Measurements from ENCODE around the gene NOL12. TPM values are rescaled to one million over a fixed set of nuclear protein-coding genes. Genes with fewer than 3 reads are reported as not detected.

NOL12 gene, protein sequence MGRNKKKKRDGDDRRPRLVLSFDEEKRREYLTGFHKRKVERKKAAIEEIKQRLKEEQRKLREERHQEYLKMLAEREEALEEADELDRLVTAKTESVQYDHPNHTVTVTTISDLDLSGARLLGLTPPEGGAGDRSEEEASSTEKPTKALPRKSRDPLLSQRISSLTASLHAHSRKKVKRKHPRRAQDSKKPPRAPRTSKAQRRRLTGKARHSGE
- 10 to 100 TPM; 53.6 to 57.2 TPM for total RNA-seq
- 38.3 TPM for polyA plus RNA-seq

DNA sequence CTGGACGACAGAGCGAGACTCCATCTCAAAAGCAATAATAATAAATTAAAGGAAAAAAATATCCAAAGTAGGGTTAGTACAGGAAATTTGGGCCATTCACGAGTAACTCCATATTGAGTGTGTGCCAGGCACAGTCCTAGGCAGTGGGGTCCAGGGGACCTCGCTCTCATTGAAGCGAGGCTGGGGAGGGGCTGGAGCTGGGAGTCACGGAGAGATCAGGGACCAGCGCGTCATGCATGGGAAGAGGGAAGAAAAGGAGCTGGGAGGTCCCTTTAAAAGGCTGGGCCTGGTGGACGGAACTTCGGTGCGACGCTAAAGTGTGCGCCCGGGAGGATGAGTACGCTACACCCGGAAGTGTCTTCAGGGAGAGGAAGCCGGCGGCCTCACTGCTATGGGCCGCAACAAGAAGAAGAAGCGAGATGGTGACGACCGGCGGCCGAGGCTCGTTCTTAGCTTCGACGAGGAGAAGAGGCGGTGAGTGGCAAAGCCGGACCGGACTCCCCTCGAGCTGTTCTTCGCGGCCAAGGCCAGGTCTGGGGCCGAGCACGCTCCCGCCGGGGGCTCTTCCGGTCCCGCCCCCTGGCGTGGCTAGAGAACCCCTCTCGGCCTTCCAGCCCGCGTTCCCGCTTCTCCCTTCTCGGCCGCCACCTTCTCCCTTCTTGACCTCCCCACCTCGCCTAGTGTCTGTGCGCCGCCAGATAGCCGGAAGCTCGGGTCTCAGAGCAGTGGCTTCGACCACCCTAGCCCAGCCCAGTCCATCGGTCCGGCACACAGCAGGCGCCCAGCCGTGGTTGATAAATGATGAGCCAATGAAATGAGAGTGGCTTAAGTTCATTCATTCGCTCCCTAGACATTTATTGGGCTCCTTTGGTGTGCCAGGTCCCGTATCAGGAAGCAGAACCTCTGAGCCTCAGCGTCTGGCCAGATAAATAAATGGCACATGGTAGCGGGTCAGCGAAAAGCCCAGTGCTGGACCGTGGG lies at the start of gene NOL12:
Gene NOL12, plus strand, starts transcription at position 342 of the 981 bp plus-strand sequence. Its CDS starts 50 bp downstream, at position 392.
- peak within 1 kb of the TSS; percentile 88 for H3K4me3 ChIP-seq (ENCODE audit: low read length)

DNA sequence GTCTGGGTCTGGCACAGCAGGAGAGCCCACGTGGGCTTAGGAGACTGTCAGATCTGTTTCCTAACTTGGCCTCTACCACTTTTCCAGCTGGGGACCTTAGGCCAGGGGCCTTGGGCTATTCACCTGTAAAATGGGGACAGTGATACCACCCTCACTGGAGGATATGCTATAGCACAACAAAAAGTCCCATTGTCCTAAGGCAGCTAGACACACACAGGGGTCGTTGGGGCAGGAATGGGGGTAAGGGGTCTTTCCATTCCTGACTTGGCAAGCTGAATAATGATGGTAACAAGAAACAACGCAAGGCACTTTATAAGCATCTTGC lies 49.2 kb upstream of the NOL12 start:
- no peaks in the 10 kb centered on the region for H3K27me3 ChIP-seq (ENCODE audit: insufficient read depth, low read length, poor library complexity, severe bottlenecking)
- Mint-ChIP-seq H3K4me1 (peaks cover 61 to 90% (median 69%) of the 10 kb centered on the region in 3 donors), H3K27ac (peak overlapping the region; percentile 77 to 97 (median 87)), H3K36me3 (peaks cover 0 to 17% (median 0%) of the 10 kb centered on the region in 3 donors), H3K4me3 (peak overlapping the region; percentile 47 to 99 (median 82)), H3K9me3 (no peaks in the 10 kb centered on the region), H3K27me3 (no peaks in the 10 kb centered on the region)
- DNase-seq = no peak
- POLR2A ChIA-PET = interaction anchor here (0.5 to 4.2 kb wide), 7 partner anchors 9 to 679 kb away, joined by 3 to 25 read pairs (median 4); partner anchors contain the start of gene PDXP
- H3K9me3 ChIP-seq (ENCODE audit: low read length) = no peaks in the 10 kb centered on the region
- peaks cover 3% of the 10 kb centered on the region for H3K36me3 ChIP-seq (ENCODE audit: insufficient read depth, low read length)
- CTCF ChIA-PET = interaction anchor here (0.6 to 16.3 kb wide), 10 partner anchors 7 to 199 kb away, joined by 3 to 375 read pairs (median 6); partner anchors contain the start of genes GGA1, LGALS1, NOL12 and PDXP
- peaks cover 80% of the 10 kb centered on the region for H3K4me1 ChIP-seq (ENCODE audit: insufficient read depth, low read length)
- peak overlapping the region; percentile 9 for H3K4me3 ChIP-seq (ENCODE audit: low read length)
- peak overlapping the region; percentile 31 for H3K27ac ChIP-seq (ENCODE audit: low read depth, low read length)

More for the DNA sequence above, at the start of gene NOL12:
- Mint-ChIP-seq H3K9me3 (no peaks in the 10 kb centered on the region), H3K27ac (peak within 1 kb of the TSS; percentile 32 to 100 (median 96)), H3K36me3 (peaks cover 0 to 41% (median 0%) of the 10 kb centered on the region in 3 donors), H3K4me1 (peaks cover 26 to 38% (median 34%) of the 10 kb centered on the region in 3 donors), H3K27me3 (peaks cover 0 to 1% of the 10 kb centered on the region in 2 donors), H3K4me3 (peak within 1 kb of the TSS; percentile 83 to 97 (median 94))
- POLR2A ChIA-PET = interaction anchor here (1.0 to 2.3 kb wide), 6 partner anchors 9 to 78 kb away, joined by 3 to 12 read pairs (median 6); partner anchors contain the start of genes GGA1 and PDXP
- peaks cover 21% of the 10 kb centered on the region for H3K4me1 ChIP-seq (ENCODE audit: insufficient read depth, low read length)
- H3K9me3 ChIP-seq (ENCODE audit: low read length) = no peaks in the 10 kb centered on the region
- H3K36me3 ChIP-seq (ENCODE audit: insufficient read depth, low read length) = peaks cover 28% of the 10 kb centered on the region
- DNase-seq = peak; percentile 62 to 84 (median 74)
- CTCF ChIA-PET = interaction anchor here (0.5 to 16.7 kb wide), 10 partner anchors 9 to 79 kb away, joined by 3 to 375 read pairs (median 6); partner anchors contain the start of genes GGA1, LGALS1 and SH3BP1
- H3K27me3 ChIP-seq (ENCODE audit: insufficient read depth, low read length, poor library complexity, severe bottlenecking) = no peaks in the 10 kb centered on the region
- H3K27ac ChIP-seq (ENCODE audit: low read depth, low read length) = peak within 1 kb of the TSS; percentile 83

DNA sequence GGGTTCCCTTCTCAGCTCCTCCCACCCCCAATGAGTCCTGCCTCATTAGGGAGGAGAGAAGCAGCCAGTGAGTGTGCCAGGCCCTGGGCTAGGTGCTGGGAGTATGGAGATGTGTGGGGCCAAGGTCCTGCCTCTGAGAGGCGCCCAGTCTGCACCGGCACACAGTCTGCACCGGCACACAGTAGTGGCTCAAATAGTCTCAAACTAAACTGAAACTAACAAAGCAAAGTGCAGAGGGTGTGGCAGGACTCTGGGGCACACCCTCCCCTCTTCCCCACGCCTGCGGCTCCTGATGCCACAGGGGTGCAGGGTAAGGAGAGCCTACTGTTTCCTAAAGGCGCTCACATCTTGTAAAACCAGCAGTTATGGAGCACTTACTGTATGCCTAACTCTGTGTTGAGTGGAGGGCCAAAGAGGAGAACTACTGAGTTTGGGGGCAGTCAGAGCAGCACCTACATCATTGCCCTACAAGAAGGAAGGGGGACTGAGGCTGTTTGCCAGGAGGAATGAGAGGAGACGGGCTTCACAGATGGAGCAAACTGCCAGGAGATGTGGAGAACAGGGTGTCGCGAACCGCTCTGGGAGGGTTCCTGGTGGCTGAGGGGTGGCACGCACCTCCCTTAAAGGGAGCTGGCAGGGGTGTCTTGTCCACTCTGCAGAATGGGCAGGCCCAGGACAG lies 47.6 kb upstream of the NOL12 start:
- Histone ChIP-seq H3K4me1 (ENCODE audit: insufficient read depth, low read length) (peaks cover 80% of the 10 kb centered on the region), H3K27ac (ENCODE audit: low read depth, low read length) (peak overlapping the region; percentile 41), H3K9me3 (ENCODE audit: low read length) (no peaks in the 10 kb centered on the region), H3K27me3 (ENCODE audit: insufficient read depth, low read length, poor library complexity, severe bottlenecking) (no peaks in the 10 kb centered on the region), H3K36me3 (ENCODE audit: insufficient read depth, low read length) (peaks cover 19% of the 10 kb centered on the region), H3K4me3 (ENCODE audit: low read length) (peak overlapping the region; percentile 94)
- H3K4me3 Mint-ChIP-seq = peak overlapping the region; percentile 85 to 99 (median 97)
- peak overlapping the region; percentile 76 to 97 (median 84) for H3K27ac Mint-ChIP-seq
- H3K36me3 Mint-ChIP-seq = peaks cover 0 to 31% (median 4%) of the 10 kb centered on the region in 3 donors
- peak in 3 of 5 donors; percentile 32 to 47 (median 46) for DNase-seq
- ChIA-PET POLR2A (interaction anchor here (0.7 to 4.2 kb wide), 3 partner anchors 11 to 20 kb away, joined by 3 to 25 read pairs (median 13); partner anchors contain the start of gene PDXP), CTCF (interaction anchor here (0.7 to 16.3 kb wide), 9 partner anchors 9 to 46 kb away, joined by 3 to 375 read pairs (median 6); partner anchors contain the start of genes GGA1, LGALS1, NOL12 and PDXP)
- peaks cover 61 to 90% (median 67%) of the 10 kb centered on the region in 3 donors for H3K4me1 Mint-ChIP-seq
- H3K27me3 Mint-ChIP-seq = no peaks in the 10 kb centered on the region
- no peaks in the 10 kb centered on the region for H3K9me3 Mint-ChIP-seq

DNA sequence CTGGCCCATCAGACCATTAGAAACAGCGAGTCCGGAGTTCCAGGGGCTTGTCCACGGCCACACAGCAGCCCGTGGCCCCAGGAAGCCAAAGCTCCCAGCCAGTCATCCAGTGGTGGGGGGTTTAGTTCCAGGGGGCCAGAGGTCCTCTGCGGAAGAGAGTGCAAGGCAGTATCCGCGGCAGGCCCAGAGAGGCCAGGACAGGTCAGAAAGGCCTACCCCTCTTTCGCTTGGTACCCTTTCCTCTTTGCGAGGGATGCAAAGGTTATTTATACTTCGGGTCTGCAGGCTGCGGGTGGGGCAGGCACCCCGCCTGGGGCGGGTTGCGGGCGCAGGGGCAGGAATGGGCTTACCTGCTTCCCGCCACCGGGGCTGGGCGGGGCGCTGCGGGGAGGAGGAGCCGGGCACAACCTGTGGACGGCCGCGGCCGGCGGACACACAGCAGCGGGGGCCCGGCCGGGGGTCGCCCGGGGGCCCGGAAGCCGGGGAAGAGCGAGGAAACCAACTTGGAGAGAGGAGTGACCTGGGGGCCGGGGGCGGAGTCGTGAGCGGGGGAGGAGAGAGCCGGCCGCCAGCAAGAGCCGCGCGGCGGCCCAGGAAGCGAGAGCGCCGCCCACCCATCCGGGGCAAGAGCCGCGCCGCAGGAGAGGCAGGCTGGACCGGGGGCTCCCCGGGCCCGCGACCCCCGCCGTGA lies 46.9 kb upstream of the NOL12 start, which contains the start of gene SH3BP1:
Gene SH3BP1, plus strand, starts transcription at position 600 of the 691 bp plus-strand sequence. CDS start 119 bp downstream, outside the sequence.
- ChIA-PET CTCF (interaction anchor here (1.5 to 16.3 kb wide), 6 partner anchors 9 to 43 kb away, joined by 5 to 375 read pairs (median 145); partner anchors contain the start of genes GGA1, LGALS1, NOL12 and PDXP), POLR2A (interaction anchor here (0.8 to 4.2 kb wide), 2 partner anchors 11 to 47 kb away, joined by 3 to 25 read pairs; partner anchors contain the start of gene NOL12)
- Mint-ChIP-seq H3K36me3 (peaks cover 0 to 36% (median 6%) of the 10 kb centered on the region in 3 donors), H3K9me3 (no peaks in the 10 kb centered on the region), H3K27me3 (no peaks in the 10 kb centered on the region), H3K4me3 (peak within 1 kb of the TSS; percentile 85 to 99 (median 97)), H3K4me1 (peaks cover 60 to 88% (median 65%) of the 10 kb centered on the region in 3 donors), H3K27ac (peak within 1 kb of the TSS; percentile 84 to 97 (median 94))
- Histone ChIP-seq H3K9me3 (ENCODE audit: low read length) (no peaks in the 10 kb centered on the region), H3K4me1 (ENCODE audit: insufficient read depth, low read length) (peaks cover 76% of the 10 kb centered on the region), H3K36me3 (ENCODE audit: insufficient read depth, low read length) (peaks cover 24% of the 10 kb centered on the region), H3K27ac (ENCODE audit: low read depth, low read length) (peak within 1 kb of the TSS; percentile 72), H3K4me3 (ENCODE audit: low read length) (peak within 1 kb of the TSS; percentile 94), H3K27me3 (ENCODE audit: insufficient read depth, low read length, poor library complexity, severe bottlenecking) (no peaks in the 10 kb centered on the region)
- peak; percentile 46 to 76 (median 60) for DNase-seq

DNA sequence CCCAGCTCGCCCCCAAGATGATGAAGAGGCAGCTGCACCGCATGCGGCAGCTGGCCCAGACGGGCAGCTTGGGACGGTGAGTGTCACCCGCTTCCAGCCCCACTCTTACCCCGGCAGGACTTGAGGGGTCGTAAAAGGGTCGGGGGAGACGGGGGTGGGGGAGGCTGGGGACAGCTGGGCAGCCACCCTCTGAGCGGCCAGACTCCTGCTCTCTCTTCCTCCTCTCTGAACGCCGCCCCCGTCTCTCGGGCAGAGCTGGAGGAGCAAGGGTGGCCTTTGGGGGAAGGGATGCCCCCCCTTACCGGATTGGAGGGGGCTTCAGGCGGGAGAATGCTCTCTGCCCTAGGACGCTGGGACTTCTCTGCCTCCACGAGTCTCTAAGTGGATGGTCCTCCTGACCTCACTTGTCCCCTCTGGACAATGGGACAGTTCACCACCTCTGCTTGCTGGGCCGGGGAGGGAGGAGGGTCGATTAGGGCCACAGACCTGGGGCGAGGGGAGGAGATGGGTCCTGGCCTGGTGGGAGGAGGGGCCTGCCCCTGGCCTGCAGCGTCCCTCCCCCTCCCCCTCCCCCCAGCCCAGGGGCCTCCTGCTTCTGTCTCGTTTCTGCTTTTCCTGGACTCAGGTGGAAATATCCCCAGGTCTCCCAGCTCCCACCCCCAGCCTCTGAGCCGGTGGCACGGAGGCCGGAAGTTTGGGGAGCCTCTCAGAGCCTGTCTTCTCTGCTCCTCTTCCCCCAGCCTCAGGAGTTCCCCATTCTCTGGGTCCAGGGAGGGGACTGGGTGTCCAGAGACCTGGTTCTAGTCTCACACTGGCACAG lies 46.2 kb upstream of the NOL12 start:
- Mint-ChIP-seq H3K27me3 (no peaks in the 10 kb centered on the region), H3K27ac (peak overlapping the region; percentile 83 to 97 (median 93)), H3K4me1 (peaks cover 52 to 87% (median 57%) of the 10 kb centered on the region in 3 donors), H3K36me3 (peaks cover 0 to 44% (median 6%) of the 10 kb centered on the region in 3 donors), H3K4me3 (peak overlapping the region; percentile 85 to 99 (median 97)), H3K9me3 (no peaks in the 10 kb centered on the region)
- H3K27me3 ChIP-seq (ENCODE audit: insufficient read depth, low read length, poor library complexity, severe bottlenecking) = no peaks in the 10 kb centered on the region
- H3K4me3 ChIP-seq (ENCODE audit: low read length) = peak overlapping the region; percentile 94
- ChIA-PET POLR2A (interaction anchor here (0.8 to 4.2 kb wide), 4 partner anchors 11 to 46 kb away, joined by 3 to 25 read pairs (median 5); partner anchors contain the start of gene NOL12), CTCF (interaction anchor here (1.5 to 16.3 kb wide), 6 partner anchors 10 to 42 kb away, joined by 5 to 375 read pairs (median 145); partner anchors contain the start of genes GGA1, LGALS1, NOL12 and PDXP)
- peaks cover 31% of the 10 kb centered on the region for H3K36me3 ChIP-seq (ENCODE audit: insufficient read depth, low read length)
- peak in 1 of 5 donors; percentile 32 for DNase-seq
- peak overlapping the region; percentile 72 for H3K27ac ChIP-seq (ENCODE audit: low read depth, low read length)
- no peaks in the 10 kb centered on the region for H3K9me3 ChIP-seq (ENCODE audit: low read length)
- H3K4me1 ChIP-seq (ENCODE audit: insufficient read depth, low read length) = peaks cover 69% of the 10 kb centered on the region
